ENCODE results near the gene APOC3. TPM values are rescaled to one million over a fixed set of nuclear protein-coding genes. Genes with fewer than 3 reads are reported as not detected.

APOC3 gene
- total and polyA plus RNA-seq, 9 of the 15 experiments (the other 6 are each of a cell fraction or from before 2014, with no cell fraction given): 1.1 TPM; not detected in 8

- H3K9ac ChIP-seq (ENCODE audit: insufficient read depth in 1 of 2, low read depth in 2 of 2, low read length in 2 of 2): no peak overlapping the region
- ATAC-seq (no peak), DNase-seq (ENCODE audit: extremely low read depth in 1 of 4, low spot score in 3 of 4) (no peak), FAIRE-seq (no peak)
- H3K4me3 ChIP-seq: no peak overlapping the region
- H3K36me3 ChIP-seq (ENCODE audit: control insufficient read depth, insufficient read depth, low read length): peaks cover 52% of the 10 kb centered on the region; the same call in 2 of the 3 replicates
- ChIA-PET CTCF (ENCODE audit: low intra/inter-chr PET ratio) (no interaction called here), POLR2A (interaction anchor here (1.8 kb wide), 1 partner anchor 11 kb away, joined by 7 read pairs; the partner anchor contains the start of gene APOA1)
- no peaks in the 10 kb centered on the region for H3K27me3 ChIP-seq (ENCODE audit: control insufficient read depth in 2 of 2, insufficient read depth in 2 of 2, low read length in 2 of 2)
- no peaks in the 10 kb centered on the region for H3K9me1 ChIP-seq (ENCODE audit: control insufficient read depth, insufficient read depth, low read length)
- H2AFZ ChIP-seq (ENCODE audit: low read depth, low read length): no peak overlapping the region
- H3K4me1 ChIP-seq (replicated peaks in 1 of 2; ENCODE audit: control insufficient read depth in 2 of 2, insufficient read depth in 2 of 2, low read length in 2 of 2): peaks cover 0 to 8% of the 10 kb centered on the region in 2 experiments; a peak in 3 of 5 replicates
- no TSS peak for BruUV-seq (replicated peaks)
- H4K20me1 ChIP-seq (replicated peaks; ENCODE audit: control insufficient read depth, insufficient read depth, low read length): no peaks in the 10 kb centered on the region
- 72% methylated on average over 4 of the region's 4 CpGs for WGBS (ENCODE audit: insufficient coverage, low coverage, missing lambda C conversion rate)
- H3K4me2 ChIP-seq (ENCODE audit: insufficient read depth, low read length): no peak overlapping the region
- H3K9me3 ChIP-seq (replicated peaks; ENCODE audit: control insufficient read depth, insufficient read depth, low read depth, low read length): no peaks in the 10 kb centered on the region
- intact Hi-C loops (cut with micrococcal nuclease) (no loop called here), in situ Hi-C loops (cut with MboI) (no loop called here)
- no peak for TF ChIP-seq MIER1 (IDR thresholded peaks at IDR 0.05; ENCODE audit: low read depth)
- no peak for TF ChIP-seq JUN (IDR thresholded peaks at IDR 0.05; ENCODE audit: borderline replicate concordance, low read depth, low read length)
- TF ChIP-seq JUN (CRISPR knock-in tag; IDR thresholded peaks at IDR 0.05; ENCODE audit: borderline replicate concordance): no peak
- TF ChIP-seq, protein P1, sequence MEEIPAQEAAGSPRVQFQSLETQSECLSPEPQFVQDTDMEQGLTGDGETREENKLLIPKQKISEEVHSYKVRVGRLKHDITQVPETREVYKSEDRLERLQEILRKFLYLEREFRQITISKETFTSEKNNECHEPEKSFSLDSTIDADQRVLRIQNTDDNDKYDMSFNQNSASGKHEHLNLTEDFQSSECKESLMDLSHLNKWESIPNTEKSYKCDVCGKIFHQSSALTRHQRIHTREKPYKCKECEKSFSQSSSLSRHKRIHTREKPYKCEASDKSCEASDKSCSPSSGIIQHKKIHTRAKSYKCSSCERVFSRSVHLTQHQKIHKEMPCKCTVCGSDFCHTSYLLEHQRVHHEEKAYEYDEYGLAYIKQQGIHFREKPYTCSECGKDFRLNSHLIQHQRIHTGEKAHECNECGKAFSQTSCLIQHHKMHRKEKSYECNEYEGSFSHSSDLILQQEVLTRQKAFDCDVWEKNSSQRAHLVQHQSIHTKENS (CRISPR knock-in tag; IDR thresholded peaks at IDR 0.05): no peak
- no peaks in the 10 kb centered on the region for H3K79me2 ChIP-seq (ENCODE audit: control insufficient read depth, insufficient read depth, low read length)
- H3K27ac ChIP-seq (ENCODE audit: extremely low read depth, low read depth, low read length): no peak overlapping the region
These were observed 17.9 kb downstream of the APOC3 start for GRCh38 chr11:116847612-116848011.

DNA sequence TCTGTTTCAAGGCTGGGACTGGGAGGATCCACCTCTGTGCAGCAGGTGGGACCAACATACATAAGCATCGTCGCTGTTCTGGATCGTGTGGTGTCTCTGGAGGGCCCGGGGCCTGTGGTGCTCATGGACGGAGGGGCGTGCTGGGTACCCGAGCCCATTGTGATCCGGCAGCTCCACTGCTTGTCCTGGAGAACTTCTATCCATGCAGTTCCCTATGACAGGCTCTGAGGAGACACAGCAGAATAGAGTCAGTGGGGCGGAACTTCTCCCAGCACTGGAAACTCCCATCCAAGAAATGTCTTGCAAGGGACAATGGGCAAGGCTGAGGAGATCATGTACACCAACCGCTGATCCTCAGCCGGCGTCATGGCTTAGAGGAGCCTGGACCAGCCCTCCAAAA is 19.4 kb downstream of the APOC3 start:
- Histone ChIP-seq H4K20me1 (replicated peaks; ENCODE audit: control insufficient read depth, insufficient read depth, low read length) (no peaks in the 10 kb centered on the region), H3K4me2 (ENCODE audit: insufficient read depth, low read length) (no peak overlapping the region), H3K9me3 (replicated peaks; ENCODE audit: control insufficient read depth, insufficient read depth, low read depth, low read length) (no peaks in the 10 kb centered on the region), H3K27ac (ENCODE audit: extremely low read depth, low read depth, low read length) (no peak overlapping the region), H3K9me1 (ENCODE audit: control insufficient read depth, insufficient read depth, low read length) (no peaks in the 10 kb centered on the region), H3K27me3 (ENCODE audit: control insufficient read depth in 2 of 2, insufficient read depth in 2 of 2, low read length in 2 of 2) (no peaks in the 10 kb centered on the region), H3K79me2 (ENCODE audit: control insufficient read depth, insufficient read depth, low read length) (no peaks in the 10 kb centered on the region), H3K36me3 (ENCODE audit: control insufficient read depth, insufficient read depth, low read length) (peaks cover 49% of the 10 kb centered on the region; the same call in 2 of the 3 replicates), H3K4me1 (replicated peaks in 1 of 2; ENCODE audit: control insufficient read depth in 2 of 2, insufficient read depth in 2 of 2, low read length in 2 of 2) (peaks cover 0 to 14% of the 10 kb centered on the region in 2 experiments; a peak in 3 of 5 replicates), H3K9ac (ENCODE audit: insufficient read depth in 1 of 2, low read depth in 2 of 2, low read length in 2 of 2) (0 out of 4 replicates have a peak overlapping the region, but pooled peaks of 1 of the 2 experiments have one; percentile 32), H3K4me3 (no peak overlapping the region), H2AFZ (ENCODE audit: low read depth, low read length) (no peak overlapping the region)
- CTCF ChIA-PET (ENCODE audit: low intra/inter-chr PET ratio): no interaction called here
- intact Hi-C loops (cut with micrococcal nuclease): no loop called here
- DNase-seq (ENCODE audit: extremely low read depth in 1 of 4, low spot score in 3 of 4): no peak
- 80% methylated on average over 8 of the region's 12 CpGs for WGBS (ENCODE audit: insufficient coverage, low coverage, missing lambda C conversion rate)
- POLR2A ChIA-PET: interaction anchor here (1.0 kb wide), 1 partner anchor 12 kb away, joined by 3 read pairs; no protein-coding TSS in a partner anchor
- in situ Hi-C loops (cut with MboI): no loop called here
- ATAC-seq: no peak
- BruUV-seq (replicated peaks): no TSS peak
- FAIRE-seq: no peak
- TF ChIP-seq ARID3A (IDR thresholded peaks at IDR 0.05; ENCODE audit: borderline replicate concordance, low read depth, low read length) (no peak), ZNF143 (CRISPR knock-in tag; IDR thresholded peaks at IDR 0.05) (no peak), ARID1B (IDR thresholded peaks at IDR 0.05) (no peak), SMARCE1 (IDR thresholded peaks at IDR 0.05) (no peak), YBX1 (IDR thresholded peaks at IDR 0.05) (no peak)
- TF ChIP-seq, protein P2, sequence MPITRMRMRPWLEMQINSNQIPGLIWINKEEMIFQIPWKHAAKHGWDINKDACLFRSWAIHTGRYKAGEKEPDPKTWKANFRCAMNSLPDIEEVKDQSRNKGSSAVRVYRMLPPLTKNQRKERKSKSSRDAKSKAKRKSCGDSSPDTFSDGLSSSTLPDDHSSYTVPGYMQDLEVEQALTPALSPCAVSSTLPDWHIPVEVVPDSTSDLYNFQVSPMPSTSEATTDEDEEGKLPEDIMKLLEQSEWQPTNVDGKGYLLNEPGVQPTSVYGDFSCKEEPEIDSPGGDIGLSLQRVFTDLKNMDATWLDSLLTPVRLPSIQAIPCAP (CRISPR knock-in tag; IDR thresholded peaks at IDR 0.05; ENCODE audit: borderline replicate concordance): no peak

All from K562 (cell line).